Measurements from ENCODE around the gene ERI2.
"Not testable (repeated sequence)": the region's sequence is repeated elsewhere in the genome, so short reads cannot be mapped to it uniquely, and the experiment has no call there.

The ERI2 gene

DNA sequence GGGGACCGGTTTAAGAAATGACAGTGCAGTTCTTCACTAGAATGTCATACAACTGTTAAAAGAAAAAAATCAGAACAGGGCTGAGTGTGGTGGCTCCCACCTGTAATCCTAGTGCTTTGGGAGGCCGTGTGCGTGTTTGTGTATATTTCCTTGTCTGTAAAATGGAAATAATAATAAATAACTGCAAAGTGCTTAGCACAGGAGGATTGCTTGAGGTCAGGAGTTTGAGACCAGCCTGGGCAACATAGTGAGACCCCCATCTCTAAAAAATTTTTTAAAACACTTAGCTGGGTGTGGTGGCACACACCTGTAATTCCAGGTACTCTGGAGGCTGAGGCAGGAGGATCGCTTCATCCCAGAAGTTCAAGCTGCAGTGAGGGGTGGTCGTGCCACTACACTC lies 40.0 kb downstream of the ERI2 start:
- DNase-seq, result no peak

DNA sequence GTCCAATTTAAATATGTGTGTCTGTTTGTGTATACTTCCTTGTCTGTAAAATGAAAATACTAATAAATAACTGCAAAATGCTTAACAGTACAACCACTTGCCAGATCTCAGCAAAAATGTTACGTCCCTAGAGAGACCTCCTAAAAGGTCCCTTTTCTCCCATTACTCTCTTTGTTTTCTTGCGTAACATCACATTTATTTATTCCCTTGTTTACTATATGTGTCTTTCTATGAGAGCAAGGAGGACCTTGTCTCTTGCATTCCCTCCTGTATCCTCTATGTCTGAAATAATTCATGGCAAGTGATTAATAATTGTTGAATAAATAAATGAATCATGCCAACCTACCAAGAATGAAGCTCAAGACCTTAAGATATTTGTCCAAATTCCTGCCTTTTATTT lies 40.5 kb downstream of the ERI2 start:
- DNase-seq, result no peak

DNA sequence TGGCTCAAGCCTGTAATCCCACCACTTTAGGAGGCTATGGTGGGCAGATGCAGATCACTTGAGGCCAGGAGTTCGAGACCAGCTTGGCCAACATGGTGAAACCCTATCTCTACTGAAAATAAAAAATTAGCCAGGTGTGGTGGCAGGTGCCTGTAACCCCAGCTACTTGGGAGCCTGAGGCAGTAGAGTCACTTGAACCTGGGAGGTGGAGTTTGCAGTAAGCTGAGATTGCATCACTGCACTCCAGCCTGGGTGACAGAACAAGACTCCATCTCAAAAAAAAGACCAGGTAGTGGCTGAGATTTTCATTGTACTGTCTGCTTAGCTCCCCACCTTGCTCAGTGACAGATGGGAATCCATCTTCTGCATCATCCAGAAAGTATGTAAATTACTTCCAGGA lies 41.8 kb downstream of the ERI2 start:
- DNase-seq, result not testable (repeated sequence)

DNA sequence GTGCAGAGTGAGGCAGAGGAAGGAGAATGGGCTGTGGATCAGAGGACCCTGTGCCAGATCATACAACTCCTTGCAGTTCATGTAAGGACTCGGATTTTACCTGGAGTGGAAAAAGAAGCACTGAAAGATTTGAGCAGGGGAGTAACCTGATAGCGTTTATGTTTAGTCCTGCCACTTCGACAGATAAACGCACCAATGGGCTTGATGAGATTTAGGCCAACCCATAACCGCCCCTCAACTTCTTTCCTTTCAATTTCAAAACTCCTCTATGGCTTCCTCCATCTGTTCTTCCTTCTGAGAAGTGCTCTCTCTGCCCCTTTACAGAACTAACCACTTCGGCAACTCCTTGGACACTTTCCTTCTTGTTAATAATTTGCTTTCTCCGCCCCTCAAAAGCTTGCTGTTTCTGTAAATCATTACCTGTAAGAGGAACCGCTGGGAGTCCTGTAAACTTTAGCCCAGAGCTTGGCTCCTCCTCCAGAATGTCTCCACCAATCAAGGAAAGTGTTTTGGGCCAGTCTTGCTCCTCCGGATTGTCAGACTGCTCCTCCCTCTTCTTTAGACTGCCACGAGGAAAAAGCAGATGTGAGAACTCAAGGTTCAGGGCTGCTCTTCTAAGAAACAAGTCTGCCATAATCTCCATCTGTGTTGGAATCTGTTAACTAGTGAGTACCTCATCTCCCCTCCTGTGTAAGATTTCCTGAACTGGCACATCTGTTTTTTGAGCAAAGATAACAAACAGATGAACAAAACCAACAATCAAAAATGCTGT lies 42.6 kb downstream of the ERI2 start, which contains the start of gene ACSM3:
TSS of gene ACSM3 (plus strand) at position 554 of the 772 bp plus-strand sequence. CDS start 6,021 bp downstream, outside the sequence.
- peak in 1 of 56 donors; percentile 3 for DNase-seq

- DNase-seq, result no peak
Observed at GRCh38 chr16:20762404-20763123, 43.7 kb downstream of the ERI2 start.

- no peak for DNase-seq
Observed at GRCh38 chr16:20761175-20761574, 45.1 kb downstream of the ERI2 start.

- no peak for DNase-seq
Observed at GRCh38 chr16:20760346-20760745, 45.9 kb downstream of the ERI2 start.

- not testable (repeated sequence) for DNase-seq
Observed at GRCh38 chr16:20755799-20756198, 50.5 kb downstream of the ERI2 start.

DNA sequence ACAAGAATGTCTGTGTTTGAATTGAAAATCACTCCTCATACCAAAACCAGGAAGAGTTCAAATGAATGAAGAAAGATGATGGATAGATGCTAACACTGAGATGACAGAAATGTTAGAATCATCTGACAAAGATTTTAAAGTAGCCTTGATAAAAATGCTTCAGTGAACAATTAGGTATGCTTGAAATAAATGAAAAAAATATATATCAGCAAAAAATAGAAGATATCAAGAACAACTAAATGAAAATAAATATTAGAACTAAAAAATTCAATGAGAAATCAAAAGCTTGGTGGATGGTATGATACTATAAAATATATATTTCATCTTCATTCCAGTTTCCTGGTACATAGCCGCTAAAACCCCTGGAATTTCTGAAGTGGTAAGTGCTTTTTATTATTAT lies 51.0 kb downstream of the ERI2 start:
- no peak for DNase-seq

DNA sequence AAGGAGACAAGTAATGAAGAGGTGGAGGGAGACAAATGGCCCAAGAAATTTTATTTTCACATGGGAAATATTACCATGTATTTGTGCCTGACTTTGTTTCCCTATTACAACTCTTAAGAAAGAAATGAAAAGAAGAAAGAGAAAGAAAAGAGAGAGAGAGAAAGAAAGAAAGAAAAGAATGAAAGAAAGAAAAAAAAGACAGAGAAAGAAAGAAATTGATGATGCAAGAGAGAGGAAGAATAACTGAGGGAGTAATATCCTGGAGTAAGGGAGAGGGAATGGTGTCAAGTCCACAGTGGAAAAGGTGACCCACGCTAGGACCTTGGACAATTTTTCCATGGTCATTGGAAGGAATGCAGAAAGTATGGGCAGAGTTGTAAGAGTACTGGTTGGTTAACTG lies 52.5 kb downstream of the ERI2 start:
- no peak for DNase-seq

DNA sequence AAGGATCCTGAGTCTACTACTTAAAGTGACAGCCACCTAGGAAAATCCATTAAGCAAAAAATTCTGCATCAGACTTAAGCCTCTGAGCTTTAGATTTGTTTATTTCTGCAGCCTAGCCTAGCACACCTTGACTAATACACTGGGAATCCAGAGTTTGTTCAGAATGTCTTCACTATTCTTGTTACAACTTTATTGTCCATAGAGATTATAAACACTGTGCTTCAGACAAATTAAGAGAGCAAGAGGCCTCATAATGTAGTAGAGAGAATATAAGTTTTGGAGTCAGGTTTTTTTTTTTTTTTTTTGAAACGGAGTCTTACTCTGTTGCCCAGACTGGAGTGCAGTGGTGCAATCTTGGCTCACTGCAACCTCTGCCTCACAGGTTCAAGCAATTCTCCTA lies 55.7 kb downstream of the ERI2 start:
- DNase-seq, result no peak

DNA sequence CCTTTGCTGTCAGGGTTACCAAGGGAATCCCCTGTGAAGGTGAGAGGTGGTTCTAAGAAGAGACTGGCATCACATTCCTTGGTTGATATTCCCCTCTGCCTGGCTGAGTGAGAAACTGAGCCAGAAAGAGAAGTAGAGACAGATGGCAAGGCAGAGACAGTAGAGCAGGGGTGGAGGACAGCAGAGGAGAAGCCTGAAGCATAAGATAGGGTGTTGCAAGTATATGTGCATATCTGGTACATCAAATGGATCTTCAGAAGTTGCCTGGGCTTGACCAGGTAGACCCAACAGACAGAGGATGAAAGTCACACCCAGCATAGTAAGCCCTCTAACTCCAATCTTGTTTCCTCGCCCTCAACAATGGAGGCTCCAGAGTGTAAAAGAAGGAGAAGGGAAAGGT lies 56.8 kb downstream of the ERI2 start:
- DNase-seq, result no peak

DNA sequence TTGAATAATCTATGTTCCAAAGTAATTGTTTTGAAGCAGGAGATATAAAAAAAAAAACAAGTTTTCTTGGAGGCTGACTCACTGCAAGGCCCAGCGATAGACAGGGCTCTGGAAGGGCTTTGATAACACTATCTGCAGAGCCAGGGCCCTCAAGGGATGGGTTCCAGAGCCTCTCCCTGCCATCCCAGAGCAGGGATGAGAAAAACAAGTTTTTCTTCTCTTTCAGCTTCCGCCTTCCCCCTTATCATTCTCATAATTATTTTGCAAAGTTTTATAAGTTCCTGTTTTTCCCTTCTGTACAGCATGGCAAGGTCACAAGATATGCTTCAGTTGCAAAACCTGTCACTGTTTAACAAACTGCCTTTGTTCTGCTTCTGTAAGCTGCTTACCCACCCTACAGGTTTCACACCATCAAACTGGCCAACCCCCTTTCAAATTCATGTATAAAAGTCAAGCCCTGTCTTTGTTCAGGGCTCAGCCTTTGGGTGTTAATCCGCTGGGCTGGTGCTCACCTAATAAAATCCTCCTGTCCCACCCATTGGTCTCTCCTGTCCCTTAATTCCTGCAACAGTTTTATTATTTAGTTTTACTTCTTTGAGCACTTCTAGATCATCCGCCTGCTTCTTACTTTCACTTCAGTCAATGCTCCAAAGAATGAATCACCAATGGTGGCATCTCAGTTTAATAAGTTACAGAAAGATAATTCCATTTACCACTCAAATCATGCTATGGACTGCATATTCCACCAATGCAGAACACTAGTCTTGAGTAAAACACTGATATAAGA lies 59.0 kb downstream of the ERI2 start:
- DNase-seq, result no peak

- no peak for DNase-seq
Observed at GRCh38 chr16:20746461-20746860, 59.8 kb downstream of the ERI2 start.
